GM18505 (cell line): ENCODE measurements around the gene SDK1.
"Not testable (repeated sequence)": the region's sequence is repeated elsewhere in the genome, so short reads cannot be mapped to it uniquely, and the experiment has no call there.

Experiments
- ATAC-seq: cut with Tn5 transposase; IDR thresholded peaks from one replicate; pipeline ENCODE4 v1.9.1; 2021; ENCODE audit not compliant: unreplicated experiment
- POLR2A ChIP-seq: IDR thresholded peaks from 4 replicates; pipeline ENCODE4 v1.6.1; 2011; ENCODE audit warnings: borderline replicate concordance; ENCODE audit not compliant: insufficient read depth, insufficient read length; ENCODE audit errors: extremely low read depth

SDK1 gene

DNA sequence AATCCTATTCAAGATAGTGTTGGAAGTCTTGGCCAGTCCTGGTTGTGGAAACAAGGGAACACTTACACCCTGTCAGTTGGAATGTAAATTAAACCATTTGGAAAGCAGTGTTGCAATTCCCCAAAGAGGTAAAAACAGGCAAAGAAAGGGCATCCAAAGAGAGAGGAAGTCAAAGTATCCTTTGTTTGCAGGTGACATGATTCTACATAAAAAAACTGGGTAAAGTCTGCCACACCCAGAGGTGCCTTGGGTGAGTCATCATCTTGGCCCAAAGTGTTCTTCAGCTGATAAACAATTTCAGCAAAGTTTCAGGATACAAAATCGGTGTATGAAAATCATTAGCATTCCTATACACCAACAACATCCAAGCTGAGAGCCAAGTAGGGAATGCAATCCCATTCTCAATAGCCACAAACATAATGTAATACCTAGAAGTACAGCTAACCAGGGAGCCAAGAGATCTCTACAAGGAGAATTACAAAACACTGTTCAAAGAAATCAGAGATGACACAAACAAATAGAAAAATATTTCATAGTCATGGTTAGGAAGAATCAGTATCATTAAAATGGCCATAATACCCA is 278.7 kb downstream of the SDK1 start:
- ATAC-seq = no peak
- no peak for TF ChIP-seq POLR2A

- not testable (repeated sequence) for ATAC-seq
These were observed 281.1 kb downstream of the SDK1 start for GRCh38 chr7:3582145-3582544.

GRCh38 chr7:3585826-3586225 is 284.8 kb downstream of the SDK1 start:
- ATAC-seq = no peak
- TF ChIP-seq POLR2A = no peak

DNA sequence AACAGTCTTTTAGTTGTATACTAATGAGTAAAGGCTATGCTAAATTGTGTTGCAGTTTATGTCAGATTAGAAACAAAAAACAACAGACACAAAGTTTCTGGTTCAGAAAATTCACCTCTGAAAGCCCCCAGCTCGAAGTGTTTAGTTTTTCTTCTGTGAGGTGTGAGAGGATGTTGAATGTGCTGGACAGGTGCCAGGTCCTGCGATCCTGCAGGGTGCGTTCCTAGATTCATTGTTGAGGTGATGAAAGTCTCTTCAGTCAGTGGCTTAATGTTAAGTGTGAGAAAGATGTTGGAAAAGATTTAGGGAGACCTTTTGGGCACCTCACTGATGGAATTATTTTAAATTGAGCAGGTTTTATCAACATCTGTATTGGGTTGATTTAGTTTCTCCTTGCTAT is 287.3 kb downstream of the SDK1 start:
- no peak for ATAC-seq
- TF ChIP-seq POLR2A = no peak

- TF ChIP-seq POLR2A = no peak
These were observed 288.7 kb downstream of the SDK1 start for GRCh38 chr7:3589752-3590151.

DNA sequence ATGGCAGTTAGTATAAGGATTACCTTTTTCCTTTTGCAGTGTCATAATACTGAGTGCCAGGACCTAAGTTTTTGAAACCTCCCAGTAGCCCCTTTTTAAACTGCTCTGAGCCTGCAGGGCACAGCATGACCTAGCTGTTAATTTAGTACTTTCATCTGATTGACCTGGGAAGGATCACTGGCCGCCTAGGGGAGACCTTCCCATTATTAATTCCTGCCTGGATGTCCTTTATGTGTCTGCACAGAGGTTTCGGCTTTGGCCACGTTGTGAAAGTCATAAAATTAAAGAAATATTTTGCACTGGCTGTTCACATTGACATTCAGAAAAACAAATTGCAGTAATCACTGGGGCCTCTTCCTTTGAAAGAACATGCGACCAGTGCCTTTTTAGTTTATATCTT is 290.2 kb downstream of the SDK1 start:
- ATAC-seq = no peak
- TF ChIP-seq POLR2A = no peak

More at GRCh38 chr7:3589752-3590151, 288.7 kb downstream of the SDK1 start:
- no peak for ATAC-seq

DNA sequence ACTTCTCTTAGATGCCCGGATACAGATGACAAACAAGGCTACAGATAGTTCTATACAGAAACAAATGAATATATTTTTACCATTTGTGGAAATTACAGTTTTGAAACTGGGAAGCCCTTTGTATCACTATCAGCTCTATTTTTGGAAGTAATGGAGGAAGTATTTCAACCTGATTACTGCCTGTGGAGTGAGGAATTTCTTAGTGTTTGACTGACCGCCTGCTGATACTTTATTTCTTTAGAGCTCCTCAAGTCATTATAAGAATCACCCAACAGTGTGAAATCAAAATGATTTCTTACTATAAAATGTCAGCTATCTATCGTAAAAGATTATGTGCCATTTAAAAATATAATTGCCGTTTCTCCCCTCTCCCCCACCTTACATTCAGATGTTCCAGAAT is 290.9 kb downstream of the SDK1 start:
- ATAC-seq = no peak
- TF ChIP-seq POLR2A = no peak

GRCh38 chr7:3592401-3593134 is 291.5 kb downstream of the SDK1 start:
- no peak for ATAC-seq

GRCh38 chr7:3594901-3595300 is 293.8 kb downstream of the SDK1 start:
- no peak for ATAC-seq
- no peak for TF ChIP-seq POLR2A

More at GRCh38 chr7:3592401-3593134, 291.5 kb downstream of the SDK1 start:
- TF ChIP-seq POLR2A = no peak

- ATAC-seq = no peak
- TF ChIP-seq POLR2A = no peak
These were observed 297.8 kb downstream of the SDK1 start for GRCh38 chr7:3598854-3599253.

- TF ChIP-seq POLR2A = no peak
- ATAC-seq = no peak
These were observed 304.2 kb downstream of the SDK1 start for GRCh38 chr7:3605222-3605621.

DNA sequence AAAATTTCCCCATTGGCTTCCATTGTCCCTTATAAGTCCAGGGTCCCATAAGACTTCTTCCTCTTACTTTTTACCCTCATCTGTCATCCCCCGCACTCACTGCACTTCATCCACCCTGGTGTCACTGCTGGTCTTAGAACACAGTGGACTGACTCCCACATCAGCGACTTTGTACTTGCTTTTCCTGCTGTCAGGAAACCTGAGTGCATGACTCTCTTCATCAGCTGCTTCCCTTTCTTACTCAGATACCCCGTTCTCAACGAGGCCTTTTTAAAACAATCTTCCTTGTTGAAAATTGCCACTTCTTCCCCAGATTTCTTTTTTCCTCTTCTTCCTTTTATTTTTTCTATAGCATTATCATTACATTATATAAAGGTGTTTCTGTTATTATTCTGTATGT is 305.4 kb downstream of the SDK1 start:
- ATAC-seq = no peak
- no peak for TF ChIP-seq POLR2A

DNA sequence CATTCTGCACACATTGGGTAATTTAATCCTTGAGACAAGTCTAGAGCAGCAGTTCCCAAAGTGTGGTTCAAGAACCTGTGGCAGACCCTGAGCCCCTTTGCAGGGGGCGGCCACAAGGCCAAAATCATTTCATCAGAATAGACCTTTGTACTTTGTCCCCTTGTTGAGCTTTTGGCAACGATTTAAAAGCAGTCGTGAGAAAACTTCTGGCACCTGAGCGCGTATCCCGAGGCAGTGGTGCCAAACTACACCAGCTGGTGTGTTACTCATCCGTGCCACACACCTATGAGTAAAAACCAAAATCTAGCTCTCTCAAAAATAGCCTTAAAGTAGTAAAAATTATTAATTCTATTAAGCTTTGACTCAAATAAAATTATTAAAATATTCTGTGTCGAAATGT is 306.8 kb downstream of the SDK1 start:
- no peak for ATAC-seq
- no peak for TF ChIP-seq POLR2A

DNA sequence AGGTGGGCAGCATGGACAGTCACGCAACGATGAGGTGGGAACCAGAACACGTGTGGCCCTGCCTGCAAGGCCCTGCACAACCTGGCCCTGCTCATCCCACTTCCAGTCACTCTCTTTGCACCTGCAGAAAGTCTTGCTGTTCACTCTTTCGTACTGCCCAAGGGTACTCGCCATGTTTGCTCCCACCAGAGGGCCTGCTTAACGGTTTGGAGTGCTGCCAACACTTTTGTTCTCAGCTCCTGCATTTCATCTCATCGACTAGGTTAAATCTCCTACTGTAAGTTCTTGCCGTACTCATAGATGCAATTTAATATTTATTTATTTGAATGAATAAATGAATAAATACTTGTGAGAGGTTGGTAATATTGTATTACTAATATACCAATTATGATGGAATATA is 315.3 kb downstream of the SDK1 start:
- no peak for ATAC-seq
- no peak for TF ChIP-seq POLR2A

- TF ChIP-seq POLR2A = no peak
- ATAC-seq = no peak
These were observed 329.0 kb downstream of the SDK1 start for GRCh38 chr7:3630081-3630480.

GRCh38 chr7:3634396-3634795 is 333.3 kb downstream of the SDK1 start:
- no peak for ATAC-seq

More at GRCh38 chr7:3634396-3634795, 333.3 kb downstream of the SDK1 start:
- no peak for TF ChIP-seq POLR2A
